Measurements from ENCODE around the gene PADI1. TPM values are rescaled to one million over a fixed set of nuclear protein-coding genes. Genes with fewer than 3 reads are reported as not detected.

PADI1 gene
- not detected for total RNA-seq
- long read RNA-seq, result 0 reads

GRCh38 chr1:17204546-17205440 is at the start of gene PADI1:
Gene PADI1 (plus strand): TSS chr1:17205128. CDS start chr1:17205218, 90 bp downstream.
- intact Hi-C loops (cut with micrococcal nuclease), result no loop called here
- DNase-seq, result no peak
- H3K27ac ChIP-seq (replicated peaks), result no peak within 1 kb of the TSS
- H3K36me3 ChIP-seq, result no peaks in the 10 kb centered on the region
- TF ChIP-seq, protein P1, sequence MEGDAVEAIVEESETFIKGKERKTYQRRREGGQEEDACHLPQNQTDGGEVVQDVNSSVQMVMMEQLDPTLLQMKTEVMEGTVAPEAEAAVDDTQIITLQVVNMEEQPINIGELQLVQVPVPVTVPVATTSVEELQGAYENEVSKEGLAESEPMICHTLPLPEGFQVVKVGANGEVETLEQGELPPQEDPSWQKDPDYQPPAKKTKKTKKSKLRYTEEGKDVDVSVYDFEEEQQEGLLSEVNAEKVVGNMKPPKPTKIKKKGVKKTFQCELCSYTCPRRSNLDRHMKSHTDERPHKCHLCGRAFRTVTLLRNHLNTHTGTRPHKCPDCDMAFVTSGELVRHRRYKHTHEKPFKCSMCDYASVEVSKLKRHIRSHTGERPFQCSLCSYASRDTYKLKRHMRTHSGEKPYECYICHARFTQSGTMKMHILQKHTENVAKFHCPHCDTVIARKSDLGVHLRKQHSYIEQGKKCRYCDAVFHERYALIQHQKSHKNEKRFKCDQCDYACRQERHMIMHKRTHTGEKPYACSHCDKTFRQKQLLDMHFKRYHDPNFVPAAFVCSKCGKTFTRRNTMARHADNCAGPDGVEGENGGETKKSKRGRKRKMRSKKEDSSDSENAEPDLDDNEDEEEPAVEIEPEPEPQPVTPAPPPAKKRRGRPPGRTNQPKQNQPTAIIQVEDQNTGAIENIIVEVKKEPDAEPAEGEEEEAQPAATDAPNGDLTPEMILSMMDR (IDR thresholded peaks at IDR 0.05; ENCODE audit: borderline replicate concordance), result no peak
- no peak within 1 kb of the TSS for H3K4me3 ChIP-seq
- no peaks in the 10 kb centered on the region for H3K4me1 ChIP-seq
- peaks cover 75% of the 10 kb centered on the region for H3K27me3 ChIP-seq (ENCODE audit: low read depth)
- no peaks in the 10 kb centered on the region for H3K9me3 ChIP-seq (replicated peaks)

DNA sequence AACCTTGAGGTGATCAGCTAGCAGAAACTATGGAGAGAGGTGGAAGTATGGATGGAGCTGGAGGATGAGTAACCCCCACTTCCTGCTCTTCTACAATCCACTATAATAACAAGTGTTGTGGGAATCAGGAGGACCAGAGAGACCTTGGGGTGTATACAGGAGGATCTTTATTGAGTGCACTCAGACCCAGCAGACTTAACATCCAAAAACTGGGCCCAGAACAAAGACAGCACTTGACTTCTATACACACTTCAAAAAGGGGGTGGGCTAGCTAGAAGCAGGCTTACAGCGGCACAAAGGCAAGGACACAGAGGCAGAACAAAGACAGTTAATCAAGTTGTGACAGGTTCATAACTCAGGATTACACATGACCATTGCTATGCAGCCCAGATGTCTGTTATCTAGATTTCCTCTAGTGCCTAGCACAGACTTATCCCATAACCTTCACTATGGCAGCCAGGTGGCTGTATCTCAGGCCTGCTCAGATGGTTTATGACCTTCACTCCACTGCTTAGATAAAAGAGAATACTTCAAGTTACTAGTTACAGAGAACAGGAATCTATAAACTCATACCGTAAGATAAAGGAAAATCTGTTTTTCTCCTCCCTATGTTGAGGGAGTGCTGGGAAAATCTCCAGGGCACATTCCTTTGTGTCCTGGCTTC is 49.5 kb upstream of the PADI1 start:
- TF ChIP-seq, protein P1 (IDR thresholded peaks at IDR 0.05; ENCODE audit: borderline replicate concordance), result no peak
- Histone ChIP-seq H3K27ac (replicated peaks) (no peak overlapping the region), H3K9me3 (replicated peaks) (peaks cover 61% of the 10 kb centered on the region), H3K4me3 (no peak overlapping the region), H3K36me3 (no peaks in the 10 kb centered on the region), H3K4me1 (no peaks in the 10 kb centered on the region), H3K27me3 (ENCODE audit: low read depth) (peaks cover 71% of the 10 kb centered on the region)
- intact Hi-C loops (cut with micrococcal nuclease), result no loop called here
- no peak for DNase-seq

DNA sequence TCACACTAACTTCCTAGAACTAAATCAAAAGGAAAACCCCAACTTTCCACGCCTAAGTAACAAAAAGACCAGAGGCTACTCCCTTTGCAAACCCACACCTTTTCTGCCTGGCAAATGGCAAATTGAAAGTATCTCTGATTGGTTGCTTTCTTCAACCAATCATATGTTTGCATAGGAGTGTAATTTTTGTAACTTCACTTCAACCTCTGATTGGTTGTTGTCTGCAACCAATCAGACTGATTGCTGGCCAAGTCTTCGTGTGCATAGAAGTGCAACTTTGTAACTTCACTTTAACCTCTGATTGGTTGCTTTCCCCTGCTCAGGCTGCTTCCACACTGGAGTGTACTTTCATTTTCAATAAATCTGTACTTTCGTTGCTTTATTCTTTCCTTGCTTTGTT is 48.8 kb upstream of the PADI1 start:
- H3K36me3 ChIP-seq, result no peaks in the 10 kb centered on the region
- H3K27ac ChIP-seq (replicated peaks), result no peak overlapping the region
- DNase-seq, result no peak
- TF ChIP-seq, protein P1 (IDR thresholded peaks at IDR 0.05; ENCODE audit: borderline replicate concordance), result no peak
- H3K9me3 ChIP-seq (replicated peaks), result peaks cover 61% of the 10 kb centered on the region
- peaks cover 67% of the 10 kb centered on the region for H3K27me3 ChIP-seq (ENCODE audit: low read depth)
- no peaks in the 10 kb centered on the region for H3K4me1 ChIP-seq
- intact Hi-C loops (cut with micrococcal nuclease), result no loop called here
- H3K4me3 ChIP-seq, result no peak overlapping the region

- no peak for DNase-seq
- H3K9me3 ChIP-seq (replicated peaks), result peaks cover 36% of the 10 kb centered on the region
- H3K4me3 ChIP-seq, result no peak overlapping the region
- H3K27me3 ChIP-seq (ENCODE audit: low read depth), result peaks cover 65% of the 10 kb centered on the region
- intact Hi-C loops (cut with micrococcal nuclease), result no loop called here
- no peak overlapping the region for H3K27ac ChIP-seq (replicated peaks)
- no peaks in the 10 kb centered on the region for H3K4me1 ChIP-seq
- H3K36me3 ChIP-seq, result no peaks in the 10 kb centered on the region
- TF ChIP-seq, protein P1 (IDR thresholded peaks at IDR 0.05; ENCODE audit: borderline replicate concordance), result no peak
Measured at GRCh38 chr1:17158961-17159360, 46.0 kb upstream of the PADI1 start.

GRCh38 chr1:17161137-17161740 is 43.7 kb upstream of the PADI1 start:
- no peak overlapping the region for H3K4me3 ChIP-seq
- no peak overlapping the region for H3K27ac ChIP-seq (replicated peaks)
- H3K27me3 ChIP-seq (ENCODE audit: low read depth), result peaks cover 74% of the 10 kb centered on the region
- no peaks in the 10 kb centered on the region for H3K4me1 ChIP-seq
- intact Hi-C loops (cut with micrococcal nuclease), result no loop called here
- H3K36me3 ChIP-seq, result no peaks in the 10 kb centered on the region
- DNase-seq, result no peak
- peaks cover 13% of the 10 kb centered on the region for H3K9me3 ChIP-seq (replicated peaks)
- TF ChIP-seq, protein P1 (IDR thresholded peaks at IDR 0.05; ENCODE audit: borderline replicate concordance), result no peak
